ENCODE measurements around the gene KANSL1L. TPM values are rescaled to one million over a fixed set of nuclear protein-coding genes. Genes with fewer than 3 reads are reported as not detected.

The KANSL1L gene
- polyA plus RNA-seq, 2 of the 4 experiments (the other 2 are of a cell fraction) = 1.0 to 2.7 TPM

- under 1% methylated on average over 6 of the region's 6 CpGs for WGBS (ENCODE audit: missing lambda C conversion rate)
- DNase-seq (ENCODE audit: low read depth in 1 of 2, low spot score in 1 of 2) = no peak
- POLR2A ChIA-PET = no interaction called here
- no peak for ATAC-seq
- H3K9me3 ChIP-seq = no peaks in the 10 kb centered on the region
- H3K4me2 ChIP-seq = peak overlapping the region; percentile 67
- CTCF ChIA-PET = interaction anchor here (1.1 kb wide), 1 partner anchor 25 kb away, joined by 3 read pairs; no protein-coding TSS in a partner anchor
- no peak for FAIRE-seq
- peak overlapping the region; percentile 76 to 96 for H3K27ac ChIP-seq
- no peak for TF ChIP-seq JUNB (IDR thresholded peaks at IDR 0.05)
- no peak for TF ChIP-seq ATOH8 (CRISPR knock-in tag; IDR thresholded peaks at IDR 0.05; ENCODE audit: low read depth)
- TF ChIP-seq CBX2 (IDR thresholded peaks at IDR 0.05; ENCODE audit: borderline replicate concordance, low read depth) = no peak
- TF ChIP-seq CHD2 (IDR thresholded peaks at IDR 0.05; ENCODE audit: low read length, partially characterized antibody) = no peak
- no peak for TF ChIP-seq MAFK (IDR thresholded peaks at IDR 0.05; ENCODE audit: partially characterized antibody)
- TF ChIP-seq BCL3 (IDR thresholded peaks at IDR 0.05) = no peak
- TF ChIP-seq SMC3 (IDR thresholded peaks at IDR 0.05) = no peak
- TF ChIP-seq ZC3H11A (IDR thresholded peaks at IDR 0.05) = no peak
- no peak for TF ChIP-seq RNF2 (IDR thresholded peaks at IDR 0.05; ENCODE audit: borderline replicate concordance, low read depth)
- no peak for TF ChIP-seq GATA3 (IDR thresholded peaks at IDR 0.05; ENCODE audit: borderline replicate concordance)
- TF ChIP-seq ZFP36 (IDR thresholded peaks at IDR 0.05; ENCODE audit: borderline replicate concordance, partially characterized antibody) = no peak
- no peak for TF ChIP-seq FOXS1 (CRISPR knock-in tag; IDR thresholded peaks at IDR 0.05)
- no peak for TF ChIP-seq POLR2A (IDR thresholded peaks at IDR 0.05; ENCODE audit: low read length)
- no peak for TF ChIP-seq PHF8 (IDR thresholded peaks at IDR 0.05; ENCODE audit: borderline replicate concordance, low read depth)
- H3K4me1 ChIP-seq = peaks cover 14% of the 10 kb centered on the region; the same call in 2 of the 3 replicates
- H3K4me3 ChIP-seq = peak overlapping the region; percentile 56
Measured at GRCh38 chr2:210170196-210170445, 1.1 kb downstream of the KANSL1L start.

GRCh38 chr2:210169516-210170195, 1.6 kb downstream of the KANSL1L start:
- no peak for ATAC-seq
- H3K4me3 ChIP-seq = peak overlapping the region; percentile 56
- H3K4me2 ChIP-seq = peak overlapping the region; percentile 67
- ChIA-PET CTCF (no interaction called here), POLR2A (no interaction called here)
- H3K4me1 ChIP-seq = peaks cover 14% of the 10 kb centered on the region; the same call in 2 of the 3 replicates
- no peaks in the 10 kb centered on the region for H3K9me3 ChIP-seq
- no peak for FAIRE-seq
- no peak for TF ChIP-seq CBX2 (IDR thresholded peaks at IDR 0.05; ENCODE audit: borderline replicate concordance, low read depth)
- TF ChIP-seq BCL3 (IDR thresholded peaks at IDR 0.05) = no peak
- no peak for TF ChIP-seq ESRRA (IDR thresholded peaks at IDR 0.05; ENCODE audit: borderline replicate concordance, low read length)
- TF ChIP-seq POLR2AphosphoS2 (conservative IDR thresholded peaks at IDR 0.05; ENCODE audit: low read length) = no peak
- TF ChIP-seq FOSB (CRISPR knock-in tag; IDR thresholded peaks at IDR 0.05) = no peak
- no peak for TF ChIP-seq FOXS1 (CRISPR knock-in tag; IDR thresholded peaks at IDR 0.05)
- TF ChIP-seq EP300 (IDR thresholded peaks at IDR 0.05) = no peak
- TF ChIP-seq NPAS2 (CRISPR knock-in tag; IDR thresholded peaks at IDR 0.05; ENCODE audit: borderline replicate concordance) = no peak
- TF ChIP-seq MAZ (IDR thresholded peaks at IDR 0.05; ENCODE audit: borderline replicate concordance, low read depth, low read length) = no peak
- TF ChIP-seq CHD2 (IDR thresholded peaks at IDR 0.05; ENCODE audit: low read length, partially characterized antibody) = no peak
- no peak for TF ChIP-seq ELK1 (IDR thresholded peaks at IDR 0.05; ENCODE audit: low read depth, low read length)
- no peak for TF ChIP-seq MYC (IDR thresholded peaks at IDR 0.05; ENCODE audit: borderline replicate concordance, low read length)
- no peak for TF ChIP-seq FOSL2 (IDR thresholded peaks at IDR 0.05)
- no peak for TF ChIP-seq FOSL2 (CRISPR knock-in tag; IDR thresholded peaks at IDR 0.05)
- no peak for TF ChIP-seq JUN (IDR thresholded peaks at IDR 0.05)
- TF ChIP-seq TFCP2L1 (CRISPR knock-in tag; IDR thresholded peaks at IDR 0.05) = no peak
- TF ChIP-seq PHF8 (IDR thresholded peaks at IDR 0.05; ENCODE audit: borderline replicate concordance, low read depth) = no peak
- TF ChIP-seq EHF (CRISPR knock-in tag; IDR thresholded peaks at IDR 0.05) = no peak
- TF ChIP-seq EHMT2 (IDR thresholded peaks at IDR 0.05; ENCODE audit: low read depth) = no peak
- no peak for TF ChIP-seq RFX5 (IDR thresholded peaks at IDR 0.05)
- peak overlapping the region; percentile 76 to 96 for H3K27ac ChIP-seq
- WGBS (ENCODE audit: missing lambda C conversion rate) = 39% methylated on average over 6 of the region's 6 CpGs
- DNase-seq (ENCODE audit: low read depth in 1 of 2, low spot score in 1 of 2) = peak in 1 of 2 experiments; percentile 12

Data from A549 (cell line).